Stimulated activated CD4-positive, alpha-beta T cell treated with anti-CD3 and anti-CD28 coated beads, Interleukin-4, amount 100 ng/mL, for 48 hours (primary cell): ENCODE results near the gene GRK2.

Experiments used
- DNase-seq, 2 donors: peaks; one replicate each; pipeline ENCODE4 v3.0.0-alpha.2; 2020; ENCODE audit warnings: low read depth in 2 of 2

GRK2 gene

GRCh38 chr11:67270256-67271204, 4.3 kb downstream of the GRK2 start:
- DNase-seq, result no peak

GRCh38 chr11:67271205-67271540, 4.9 kb downstream of the GRK2 start:
- DNase-seq, result no peak

GRCh38 chr11:67271541-67272284, 5.4 kb downstream of the GRK2 start:
- DNase-seq, result peak in 1 of 2 donors; percentile 64

- DNase-seq, result no peak
Measured at GRCh38 chr11:67272327-67273259, 6.3 kb downstream of the GRK2 start.

- no peak for DNase-seq
Measured at GRCh38 chr11:67273260-67273990, 7.2 kb downstream of the GRK2 start.

GRCh38 chr11:67274768-67275605, 8.7 kb downstream of the GRK2 start:
- DNase-seq, result no peak

GRCh38 chr11:67275606-67276409, 9.5 kb downstream of the GRK2 start:
- DNase-seq, result no peak

- no peak for DNase-seq
Measured at GRCh38 chr11:67276781-67277230, 10.5 kb downstream of the GRK2 start.

GRCh38 chr11:67277231-67277961, 11.1 kb downstream of the GRK2 start:
- peak; percentile 79 to 88 for DNase-seq

GRCh38 chr11:67278135-67278938, 12.1 kb downstream of the GRK2 start:
- DNase-seq, result no peak

- no peak for DNase-seq
Measured at GRCh38 chr11:67278939-67279588, 12.8 kb downstream of the GRK2 start.

- DNase-seq, result no peak
Measured at GRCh38 chr11:67279589-67280340, 13.5 kb downstream of the GRK2 start.

- no peak for DNase-seq
Measured at GRCh38 chr11:67280341-67280787, 14.1 kb downstream of the GRK2 start.

- no peak for DNase-seq
Measured at GRCh38 chr11:67280788-67281551, 14.7 kb downstream of the GRK2 start.

GRCh38 chr11:67281552-67282150, 15.4 kb downstream of the GRK2 start:
- no peak for DNase-seq
